ENCODE results near the gene RECQL.

RECQL gene

GRCh38 chr12:21545557-21545956, 44.1 kb upstream of the RECQL start:
- peaks cover 2% of the 10 kb centered on the region for H3K27me3 ChIP-seq (ENCODE audit: insufficient read depth, poor library complexity, severe bottlenecking)
- no peak for TF ChIP-seq GABPA (IDR thresholded peaks at IDR 0.05; ENCODE audit: low read depth)
- TF ChIP-seq POLR2AphosphoS5 (IDR thresholded peaks at IDR 0.05; ENCODE audit: low read depth) = no peak
- no peak for TF ChIP-seq SPI1 (IDR thresholded peaks at IDR 0.05; ENCODE audit: borderline replicate concordance, low read depth)
- no peak for TF ChIP-seq CTCF (IDR thresholded peaks at IDR 0.05; ENCODE audit: insufficient read depth, low read length)
- no peak for TF ChIP-seq REST (IDR thresholded peaks at IDR 0.05; ENCODE audit: insufficient replicate concordance, low read depth)
- no peak overlapping the region for H3K27ac ChIP-seq (replicated peaks)
- DNase-seq (ENCODE audit: low read depth in 1 of 2, low spot score in 1 of 2) = no peak
- no peak overlapping the region for H3K4me3 ChIP-seq (replicated peaks; ENCODE audit: insufficient read depth, low read length)

DNA sequence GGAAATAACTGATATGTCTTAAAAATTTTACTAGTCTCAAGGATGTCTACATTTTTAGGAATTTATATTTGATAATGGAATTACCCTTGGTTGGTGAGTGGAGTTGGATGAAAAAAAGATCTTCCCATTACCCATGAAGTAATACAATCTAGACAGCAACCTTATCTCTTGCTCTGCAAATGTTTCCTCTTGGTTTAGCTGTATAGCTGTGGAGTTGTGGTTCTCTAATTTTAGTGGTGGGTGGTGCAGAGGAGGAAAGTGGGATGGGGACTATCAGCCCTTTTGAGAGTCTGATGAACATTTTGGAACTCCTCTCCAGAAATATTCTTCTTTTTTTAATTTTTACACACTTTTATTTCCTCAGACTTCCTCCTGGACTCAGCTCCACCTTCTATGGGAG, 41.7 kb upstream of the RECQL start:
- Histone ChIP-seq H3K27ac (replicated peaks) (no peak overlapping the region), H3K4me3 (replicated peaks; ENCODE audit: insufficient read depth, low read length) (no peak overlapping the region), H3K27me3 (ENCODE audit: insufficient read depth, poor library complexity, severe bottlenecking) (peaks cover 2% of the 10 kb centered on the region)
- TF ChIP-seq REST (IDR thresholded peaks at IDR 0.05; ENCODE audit: insufficient replicate concordance, low read depth) (no peak), CTCF (IDR thresholded peaks at IDR 0.05; ENCODE audit: insufficient read depth, low read length) (no peak), POLR2AphosphoS5 (IDR thresholded peaks at IDR 0.05; ENCODE audit: low read depth) (no peak), GABPA (IDR thresholded peaks at IDR 0.05; ENCODE audit: low read depth) (no peak), SPI1 (IDR thresholded peaks at IDR 0.05; ENCODE audit: borderline replicate concordance, low read depth) (no peak)
- no peak for DNase-seq (ENCODE audit: low read depth in 1 of 2, low spot score in 1 of 2)

DNA sequence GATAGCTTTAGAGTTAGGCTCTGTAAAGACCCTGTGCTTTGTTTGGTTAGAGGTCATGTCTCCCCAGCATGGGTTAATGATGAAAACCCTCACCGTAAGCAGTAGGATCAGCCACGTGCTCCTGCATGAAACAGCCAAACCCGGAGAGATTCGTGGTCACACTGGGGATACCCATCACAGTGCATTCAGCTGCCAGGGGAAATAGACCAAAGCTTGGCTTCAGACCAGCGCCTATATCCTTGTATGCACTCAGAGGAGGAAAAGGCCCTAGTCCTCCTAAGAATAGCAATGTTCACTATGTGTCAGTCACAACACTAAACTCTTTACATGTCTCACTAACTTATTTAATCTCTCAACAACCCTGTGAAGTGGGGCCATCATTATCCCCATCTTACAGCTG, 41.0 kb upstream of the RECQL start:
- H3K4me3 ChIP-seq (replicated peaks; ENCODE audit: insufficient read depth, low read length) = no peak overlapping the region
- peaks cover 2% of the 10 kb centered on the region for H3K27me3 ChIP-seq (ENCODE audit: insufficient read depth, poor library complexity, severe bottlenecking)
- H3K27ac ChIP-seq (replicated peaks) = no peak overlapping the region
- TF ChIP-seq REST (IDR thresholded peaks at IDR 0.05; ENCODE audit: insufficient replicate concordance, low read depth) = no peak
- TF ChIP-seq GABPA (IDR thresholded peaks at IDR 0.05; ENCODE audit: low read depth) = no peak
- no peak for DNase-seq (ENCODE audit: low read depth in 1 of 2, low spot score in 1 of 2)

GRCh38 chr12:21541773-21542172, 40.3 kb upstream of the RECQL start:
- H3K27me3 ChIP-seq (ENCODE audit: insufficient read depth, poor library complexity, severe bottlenecking) = peaks cover 2% of the 10 kb centered on the region
- H3K27ac ChIP-seq (replicated peaks) = no peak overlapping the region
- no peak for TF ChIP-seq SPI1 (IDR thresholded peaks at IDR 0.05; ENCODE audit: borderline replicate concordance, low read depth)
- no peak for TF ChIP-seq REST (IDR thresholded peaks at IDR 0.05; ENCODE audit: insufficient replicate concordance, low read depth)
- TF ChIP-seq CTCF (IDR thresholded peaks at IDR 0.05; ENCODE audit: insufficient read depth, low read length) = no peak
- no peak for TF ChIP-seq GABPA (IDR thresholded peaks at IDR 0.05; ENCODE audit: low read depth)
- TF ChIP-seq POLR2AphosphoS5 (IDR thresholded peaks at IDR 0.05; ENCODE audit: low read depth) = no peak
- H3K4me3 ChIP-seq (replicated peaks; ENCODE audit: insufficient read depth, low read length) = no peak overlapping the region
- DNase-seq (ENCODE audit: low read depth in 1 of 2, low spot score in 1 of 2) = no peak

Measured in HL-60 (cell line).